Activated CD4-positive, alpha-beta T cell treated with anti-CD3 and anti-CD28 coated beads for 48 hours (primary cell): Measurements from ENCODE around the gene MCOLN2.
A peak's percentile ranks its signal among the peaks of the same experiment; 100 is the strongest.

Experiments
- DNase-seq: peaks from one replicate; pipeline ENCODE4 v3.0.0-alpha.2; 2020

MCOLN2 gene

GRCh38 chr1:84890566-84890965 is 106.3 kb downstream of the MCOLN2 start:
- DNase-seq = no peak

GRCh38 chr1:84889437-84889836 is 107.5 kb downstream of the MCOLN2 start:
- no peak for DNase-seq

GRCh38 chr1:84888753-84889152 is 108.2 kb downstream of the MCOLN2 start:
- peak; percentile 13 for DNase-seq

- DNase-seq = no peak
Observed at GRCh38 chr1:84887261-84887934, 109.5 kb downstream of the MCOLN2 start.

GRCh38 chr1:84885469-84885868 is 111.4 kb downstream of the MCOLN2 start:
- no peak for DNase-seq

- no peak for DNase-seq
Observed at GRCh38 chr1:84884671-84885389, 112.1 kb downstream of the MCOLN2 start.

- DNase-seq = no peak
Observed at GRCh38 chr1:84883286-84883685, 113.6 kb downstream of the MCOLN2 start.

- DNase-seq = no peak
Observed at GRCh38 chr1:84877592-84877991, 119.3 kb downstream of the MCOLN2 start.

GRCh38 chr1:84876353-84876752 is 120.6 kb downstream of the MCOLN2 start:
- DNase-seq = no peak
